Measurements from ENCODE around the gene SLC4A4.

- TF ChIP-seq HNF4A (conservative IDR thresholded peaks at IDR 0.05): no peak
- TF ChIP-seq CTCF (IDR thresholded peaks at IDR 0.05; ENCODE audit: low read depth, low read length, missing input control): no peak
- no peak for TF ChIP-seq RAD21 (IDR thresholded peaks at IDR 0.05)
- TF ChIP-seq JUND (IDR thresholded peaks at IDR 0.05): no peak
- TF ChIP-seq REST (IDR thresholded peaks at IDR 0.05): no peak
- TF ChIP-seq YY1 (IDR thresholded peaks at IDR 0.05): no peak
- no peak for TF ChIP-seq MAX (IDR thresholded peaks at IDR 0.05)
- TF ChIP-seq TAF1 (conservative IDR thresholded peaks at IDR 0.05): no peak
- TF ChIP-seq FOXA2 (IDR thresholded peaks at IDR 0.05): no peak
- TF ChIP-seq EGR1 (IDR thresholded peaks at IDR 0.05; ENCODE audit: low read depth in 2 of 2): no peak
- TF ChIP-seq GABPA (IDR thresholded peaks at IDR 0.05 in 1 of 2, conservative IDR thresholded peaks at IDR 0.05 in 1 of 2): no peak
- TF ChIP-seq ZBTB33 (IDR thresholded peaks at IDR 0.05): no peak
- no peak for TF ChIP-seq ATF3 (IDR thresholded peaks at IDR 0.05)
Observed at GRCh38 chr4:71566856-71567255, 228.0 kb downstream of the SLC4A4 start.

Data from liver (tissue), 3 donors.